Measurements from ENCODE around the gene ZNF80.

ZNF80 gene

GRCh38 chr3:114272271-114272670, 34.9 kb upstream of the ZNF80 start:
- Histone ChIP-seq H3K9me3 (ENCODE audit: control insufficient read depth, low read length) (no peaks in the 10 kb centered on the region), H3K4me1 (no peaks in the 10 kb centered on the region), H3K27me3 (ENCODE audit: control insufficient read depth, insufficient read depth, low read length) (no peaks in the 10 kb centered on the region), H3K4me2 (ENCODE audit: low read length) (no peak overlapping the region), H3K79me2 (no peaks in the 10 kb centered on the region), H3K36me3 (ENCODE audit: control insufficient read depth, insufficient read depth, low read length) (no peaks in the 10 kb centered on the region), H3K9ac (no peak overlapping the region), H3K27ac (no peak overlapping the region), H3K4me3 (ENCODE audit: low read depth, low read length) (no peak overlapping the region), H2AFZ (no peak overlapping the region)
- no peak for TF ChIP-seq CTCF (IDR thresholded peaks at IDR 0.05)

- Histone ChIP-seq H3K27ac (no peak overlapping the region), H3K4me1 (no peaks in the 10 kb centered on the region), H3K9me3 (ENCODE audit: control insufficient read depth, low read length) (no peaks in the 10 kb centered on the region), H2AFZ (no peak overlapping the region), H3K27me3 (ENCODE audit: control insufficient read depth, insufficient read depth, low read length) (no peaks in the 10 kb centered on the region), H3K4me3 (ENCODE audit: low read depth, low read length) (no peak overlapping the region), H3K79me2 (no peaks in the 10 kb centered on the region), H3K4me2 (ENCODE audit: low read length) (no peak overlapping the region), H3K36me3 (ENCODE audit: control insufficient read depth, insufficient read depth, low read length) (no peaks in the 10 kb centered on the region), H3K9ac (no peak overlapping the region)
- no peak for TF ChIP-seq CTCF (IDR thresholded peaks at IDR 0.05)
These were observed 32.6 kb upstream of the ZNF80 start for GRCh38 chr3:114270019-114270418.

- Histone ChIP-seq H3K36me3 (ENCODE audit: control insufficient read depth, insufficient read depth, low read length) (no peaks in the 10 kb centered on the region), H3K27me3 (ENCODE audit: control insufficient read depth, insufficient read depth, low read length) (no peaks in the 10 kb centered on the region), H3K9ac (no peak overlapping the region), H3K4me3 (ENCODE audit: low read depth, low read length) (no peak overlapping the region), H2AFZ (no peak overlapping the region), H3K79me2 (no peaks in the 10 kb centered on the region), H3K4me1 (no peaks in the 10 kb centered on the region), H3K27ac (no peak overlapping the region), H3K4me2 (ENCODE audit: low read length) (no peak overlapping the region), H3K9me3 (ENCODE audit: control insufficient read depth, low read length) (no peaks in the 10 kb centered on the region)
- no peak for TF ChIP-seq CTCF (IDR thresholded peaks at IDR 0.05)
These were observed 22.8 kb upstream of the ZNF80 start for GRCh38 chr3:114260152-114260551.

- Histone ChIP-seq H3K4me3 (ENCODE audit: low read depth, low read length) (no peak overlapping the region), H3K9ac (no peak overlapping the region), H3K27me3 (ENCODE audit: control insufficient read depth, insufficient read depth, low read length) (no peaks in the 10 kb centered on the region), H3K4me1 (no peaks in the 10 kb centered on the region), H3K27ac (no peak overlapping the region), H3K36me3 (ENCODE audit: control insufficient read depth, insufficient read depth, low read length) (no peaks in the 10 kb centered on the region), H3K9me3 (ENCODE audit: control insufficient read depth, low read length) (no peaks in the 10 kb centered on the region), H3K4me2 (ENCODE audit: low read length) (no peak overlapping the region), H3K79me2 (no peaks in the 10 kb centered on the region), H2AFZ (no peak overlapping the region)
- TF ChIP-seq CTCF (IDR thresholded peaks at IDR 0.05) = no peak
These were observed 22.2 kb upstream of the ZNF80 start for GRCh38 chr3:114259566-114259965.

GRCh38 chr3:114253505-114253904, 16.1 kb upstream of the ZNF80 start:
- TF ChIP-seq CTCF (IDR thresholded peaks at IDR 0.05) = no peak
- Histone ChIP-seq H2AFZ (no peak overlapping the region), H3K36me3 (ENCODE audit: control insufficient read depth, insufficient read depth, low read length) (no peaks in the 10 kb centered on the region), H3K9me3 (ENCODE audit: control insufficient read depth, low read length) (no peaks in the 10 kb centered on the region), H3K4me2 (ENCODE audit: low read length) (no peak overlapping the region), H3K4me3 (ENCODE audit: low read depth, low read length) (no peak overlapping the region), H3K27me3 (ENCODE audit: control insufficient read depth, insufficient read depth, low read length) (no peaks in the 10 kb centered on the region), H3K27ac (no peak overlapping the region), H3K4me1 (no peaks in the 10 kb centered on the region), H3K9ac (no peak overlapping the region), H3K79me2 (no peaks in the 10 kb centered on the region)

All from parathyroid adenoma (tissue), 2 donors.